Esophagus muscularis mucosa (tissue), 4 donors: ENCODE measurements around the gene DYNC2H1.

Experiments
- CTCF ChIP-seq, 3 experiments: fragments of 200-600 bp in 2 of 3; fragments of 450-650 bp in 1 of 3; sonication (generic) in 2 of 3; IDR thresholded peaks; one replicate each; pipeline ENCODE4 v1.5.1; 2017 to 2019; ENCODE audit warnings: antibody characterized with exemption in 3 of 3, mild to moderate bottlenecking in 2 of 3, moderate library complexity in 1 of 3
- EP300 ChIP-seq: sonication (generic); formaldehyde crosslinking; IDR thresholded peaks from one replicate; pipeline ENCODE4 v1.6.1; 2017; ENCODE audit warnings: antibody characterized with exemption
- POLR2A ChIP-seq: fragments of 450-650 bp; IDR thresholded peaks from one replicate; pipeline ENCODE4 v1.6.1; 2017; ENCODE audit warnings: antibody characterized with exemption, moderate library complexity, mild to moderate bottlenecking, low read depth
- POLR2AphosphoS5 ChIP-seq, 2 donors: sonication (generic); formaldehyde crosslinking; IDR thresholded peaks; one replicate each; pipeline ENCODE4 v1.6.1; 2017; ENCODE audit warnings: antibody characterized with exemption in 2 of 2

- TF ChIP-seq POLR2AphosphoS5 (IDR thresholded peaks at IDR 0.05) (no peak), EP300 (no peak), CTCF (IDR thresholded peaks at IDR 0.05) (no peak), POLR2A (no peak)
These were observed 235.7 kb downstream of the DYNC2H1 start for GRCh38 chr11:103344886-103345285.
